Measurements from ENCODE around the gene SELENOO.

SELENOO gene

DNA sequence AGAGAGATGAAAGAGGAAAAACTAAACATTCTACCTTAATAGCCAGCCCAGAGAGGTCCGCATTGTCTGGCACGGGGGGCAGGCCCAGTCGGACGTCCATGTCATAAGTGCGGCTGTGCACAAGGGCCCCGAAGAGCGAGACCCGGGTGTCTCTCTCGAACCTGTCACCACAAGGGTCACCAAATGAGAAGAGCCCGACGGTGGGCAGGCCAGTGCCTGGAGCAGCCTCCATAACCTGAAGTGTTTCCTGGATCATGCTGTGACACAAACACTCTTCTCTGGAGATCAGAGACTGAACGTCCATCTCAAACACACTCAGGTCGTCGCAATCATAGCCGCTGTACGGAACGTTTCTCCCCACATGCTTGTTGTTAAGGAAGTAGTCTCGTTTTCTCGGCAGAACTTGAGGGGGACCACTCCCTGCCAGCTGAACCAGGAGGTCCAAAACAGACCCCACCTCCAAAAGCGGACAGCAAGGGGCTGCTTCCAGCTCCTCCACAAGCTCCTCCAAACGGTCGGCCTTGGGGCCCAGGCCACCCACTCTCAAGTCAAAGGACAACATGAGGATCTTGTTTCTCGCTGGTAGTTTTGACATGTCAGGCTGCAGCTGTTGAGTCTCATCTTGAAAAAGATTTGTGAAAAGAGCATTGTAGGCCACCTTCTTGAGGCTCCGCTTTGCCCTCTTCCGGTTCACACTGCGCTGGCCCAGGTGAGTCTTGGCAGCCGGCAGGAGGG, 43.0 kb downstream of the SELENOO start:
- DNase-seq, result no peak

DNA sequence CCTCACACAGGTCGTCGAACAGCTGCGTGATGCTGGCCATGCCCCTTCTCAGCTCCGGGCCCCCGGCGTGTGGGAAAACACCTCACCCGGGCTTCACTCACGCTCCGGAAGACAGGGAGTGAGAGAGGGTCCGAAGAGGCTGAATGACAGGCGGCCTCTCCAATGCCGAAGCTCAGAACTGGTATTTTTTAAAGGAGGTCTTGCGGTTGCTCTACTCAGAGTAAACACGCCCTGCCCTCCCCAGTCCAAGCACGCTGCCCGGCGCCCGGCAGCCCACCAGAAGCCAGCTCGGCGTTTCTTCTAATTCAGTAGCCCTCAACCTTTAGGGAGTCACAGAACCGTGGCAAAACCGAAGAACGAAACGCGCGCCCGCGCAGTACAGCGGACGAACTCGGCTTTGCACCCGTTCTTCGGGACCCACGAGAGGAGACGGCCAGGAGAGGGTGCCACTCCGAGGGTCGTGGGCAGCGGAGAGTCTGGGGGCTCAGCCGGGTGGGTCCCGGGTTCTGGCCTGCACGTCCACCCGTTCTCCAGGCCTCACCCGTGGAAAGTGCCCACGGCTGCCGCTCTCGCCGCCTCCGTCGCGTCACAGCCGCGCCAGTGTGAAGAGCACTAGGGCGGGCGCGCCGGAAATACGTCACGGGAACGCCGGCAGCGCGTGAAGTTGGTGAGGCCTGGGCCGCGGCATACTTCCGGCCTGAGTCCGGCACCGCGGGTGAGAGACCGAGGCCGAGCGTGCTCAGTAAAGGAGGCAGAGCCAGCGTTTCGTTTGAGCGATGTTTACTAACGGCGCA, 43.8 kb downstream of the SELENOO start, which contains the start of gene TUBGCP6:
TSS of gene TUBGCP6 (minus strand) at position 604 of the 794 bp plus-strand sequence. CDS start at position 40, 564 bp downstream.
- peak; percentile 90 for DNase-seq

DNA sequence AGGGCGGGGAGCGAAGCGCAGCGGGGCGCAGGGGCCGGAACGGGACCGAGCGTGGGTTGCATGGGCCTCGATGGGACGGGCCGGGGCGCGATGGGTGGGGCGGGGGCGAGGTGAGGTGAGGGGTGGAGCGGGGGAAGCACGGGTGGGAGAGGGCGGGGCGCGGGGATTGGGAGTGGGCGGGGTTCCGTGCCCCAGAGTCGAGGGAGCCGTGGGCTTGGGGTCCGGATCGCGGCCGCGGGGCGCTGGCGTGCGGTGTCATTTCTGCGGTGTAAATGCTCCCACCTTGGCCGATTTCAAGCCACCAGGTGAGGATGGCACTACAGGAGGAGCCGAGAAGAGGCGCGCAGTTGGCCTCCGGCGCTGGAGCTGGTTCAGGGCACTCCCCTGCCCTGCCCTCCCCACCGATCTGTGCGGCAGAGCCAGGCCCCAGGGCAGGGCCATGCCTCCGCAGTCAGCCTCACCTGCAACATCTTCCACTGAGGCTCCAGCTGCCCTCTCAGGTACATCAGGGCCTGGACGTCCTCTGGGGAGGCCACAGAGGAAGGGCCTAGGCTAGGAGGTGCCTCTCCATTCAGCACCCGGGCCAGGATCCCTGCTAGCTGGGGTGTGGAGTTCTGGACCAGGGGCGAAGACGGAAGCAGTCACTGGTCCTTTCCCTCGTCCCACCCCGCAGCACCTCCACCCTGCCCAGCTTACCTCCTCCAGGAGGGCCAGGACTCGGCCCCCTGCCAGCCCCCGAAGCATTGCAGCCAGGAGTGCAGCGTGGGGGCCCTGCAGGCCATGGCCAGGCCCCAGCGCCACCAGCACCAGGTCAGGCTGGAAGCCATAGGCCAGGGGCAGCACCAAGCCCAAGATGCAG, 44.6 kb downstream of the SELENOO start:
- DNase-seq, result no peak

DNA sequence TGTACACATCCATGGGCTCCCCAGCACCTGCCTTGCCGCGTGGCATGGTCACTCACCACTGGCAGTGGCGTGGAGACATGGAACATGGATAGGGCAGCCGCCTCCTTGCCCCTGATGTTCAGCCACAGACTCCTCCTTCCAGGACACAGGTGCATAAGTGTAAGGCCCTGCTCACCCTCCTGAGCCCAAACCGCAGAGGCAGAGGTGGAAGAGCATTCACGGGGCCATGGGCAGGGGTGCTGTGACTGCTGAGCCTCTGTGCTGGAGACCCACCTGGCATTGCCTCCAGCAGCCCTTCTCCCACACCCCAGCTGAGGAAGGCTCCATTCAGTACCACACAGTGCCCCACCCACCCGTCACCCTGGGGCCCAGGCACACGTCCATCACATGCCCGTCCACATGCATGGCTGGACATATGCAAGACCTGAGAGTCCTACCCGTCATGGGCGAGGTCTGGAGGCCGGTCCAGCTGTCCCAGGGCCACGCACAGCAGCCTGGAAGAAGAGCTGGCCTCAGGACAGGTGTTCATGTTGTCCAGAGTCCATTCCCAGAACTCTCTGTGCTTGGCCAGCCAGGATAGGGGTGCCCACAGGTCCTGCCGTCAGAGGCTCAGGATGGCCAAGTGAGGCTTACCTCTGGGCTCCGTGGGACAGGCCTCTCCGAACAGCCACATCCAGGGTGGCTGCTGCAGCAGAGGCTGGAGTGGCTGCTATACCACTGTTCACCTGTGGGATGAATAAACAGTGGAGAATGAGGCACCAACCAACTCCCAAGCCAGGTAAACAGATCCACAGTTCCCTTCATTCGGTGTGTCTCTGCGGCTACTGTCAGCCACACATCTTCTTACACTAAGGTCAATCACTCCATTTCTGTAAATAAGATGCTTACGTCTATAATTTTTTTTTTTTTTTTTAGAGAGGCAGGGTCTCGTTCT, 45.7 kb downstream of the SELENOO start:
- no peak for DNase-seq

DNA sequence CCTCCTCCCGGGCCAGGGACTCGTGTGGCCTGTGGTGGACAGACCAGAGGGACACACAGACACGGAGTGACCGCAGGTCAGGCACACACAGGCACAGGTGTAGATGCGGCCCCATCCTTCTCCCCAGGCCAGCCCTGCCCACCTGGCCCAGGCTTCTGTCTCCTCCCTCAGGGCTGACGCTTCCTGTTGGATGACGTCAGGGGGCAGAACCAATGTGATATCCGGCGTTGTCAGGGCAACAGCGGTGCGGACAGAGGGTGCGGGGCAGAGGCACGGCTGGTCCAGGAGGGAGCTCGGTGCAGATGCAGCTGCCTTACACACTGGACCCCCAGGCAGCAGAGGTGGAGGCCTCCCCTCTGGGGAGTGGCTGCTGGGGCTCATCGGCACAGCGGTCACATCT, 46.9 kb downstream of the SELENOO start:
- peak; percentile 56 for DNase-seq

DNA sequence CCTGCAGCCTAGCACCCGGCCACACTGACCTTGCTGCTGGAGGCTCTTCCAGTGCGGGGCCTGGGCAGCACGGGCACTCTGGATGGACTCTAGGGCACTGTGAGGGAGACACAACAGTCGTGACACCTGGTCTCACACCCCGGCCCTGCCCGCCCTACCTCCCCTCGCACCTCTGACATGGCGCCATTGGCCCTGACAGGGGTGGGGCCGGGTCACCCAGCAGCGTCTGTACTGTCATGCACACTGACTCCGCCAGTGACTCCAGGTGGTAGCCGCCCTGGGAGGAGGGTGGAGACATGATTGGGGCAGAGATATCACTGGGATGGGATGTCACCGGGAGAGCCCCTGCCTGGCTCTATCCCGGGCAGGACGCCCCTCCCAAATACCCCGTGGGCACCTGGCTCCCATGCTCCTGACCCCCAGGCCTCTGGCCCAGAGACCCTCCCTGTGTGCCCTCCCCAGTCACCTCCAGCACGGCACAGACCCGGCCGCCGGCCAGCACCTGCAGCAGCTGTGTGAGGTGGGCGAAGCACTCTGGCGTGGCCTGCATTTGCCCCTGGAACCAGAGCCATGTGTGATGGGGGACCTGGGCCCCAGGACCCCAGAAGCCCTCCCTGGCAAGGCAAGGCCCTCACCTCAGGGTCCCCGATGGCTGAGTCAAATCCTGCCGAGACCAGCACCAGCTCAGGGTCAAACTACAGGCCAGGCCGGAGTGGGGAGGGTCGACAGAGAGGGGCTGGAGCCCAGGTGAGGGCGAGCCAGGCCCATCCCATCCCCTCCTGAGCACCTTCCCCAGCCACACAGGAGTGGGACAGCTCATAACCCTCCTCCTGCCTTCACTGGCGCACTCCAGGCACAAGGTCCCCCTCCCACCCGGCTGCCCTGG, 47.6 kb downstream of the SELENOO start:
- no peak for DNase-seq

DNA sequence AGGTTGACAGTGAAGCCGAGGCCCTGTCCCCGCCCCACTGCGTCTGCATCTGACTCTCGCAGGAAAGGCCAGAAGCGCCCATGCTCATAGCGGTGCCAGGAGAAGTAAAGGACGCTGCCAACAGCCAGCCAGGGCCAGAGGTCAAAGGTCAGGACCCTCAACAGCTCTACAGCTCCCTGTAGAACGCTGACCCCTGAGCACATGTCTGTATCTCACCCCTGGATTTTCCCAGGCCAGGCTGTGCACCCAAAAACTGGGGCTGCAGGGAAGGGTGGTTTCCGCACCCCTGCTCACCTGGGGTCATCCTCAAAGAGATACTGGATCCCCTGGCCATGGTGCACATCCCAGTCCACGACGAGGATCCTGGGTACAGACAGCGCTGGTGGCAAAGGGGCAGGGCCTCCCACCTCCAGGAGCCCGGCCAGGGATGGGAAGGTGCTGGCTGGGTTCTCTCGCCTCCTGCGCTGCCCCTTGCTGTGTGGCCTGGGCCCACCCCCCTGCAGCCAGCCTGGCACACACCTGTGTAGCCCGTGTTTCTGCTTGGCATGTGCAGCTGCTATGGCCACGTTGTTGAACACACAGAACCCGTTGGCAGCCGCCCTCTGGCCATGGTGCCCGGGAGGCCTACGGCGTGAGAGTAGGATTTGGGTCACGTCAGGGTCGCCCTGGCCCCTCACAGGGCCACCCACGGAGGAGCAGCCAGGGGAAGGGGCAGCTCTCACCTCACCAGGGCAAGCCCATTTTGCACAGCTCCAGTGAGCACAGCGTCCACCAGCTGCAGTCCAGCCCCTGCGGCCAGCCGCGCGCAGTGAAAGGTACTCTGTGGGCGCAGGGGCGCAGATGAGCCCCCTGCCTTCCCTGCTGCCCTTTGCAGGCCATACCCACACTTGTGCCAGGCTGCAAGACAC, 48.8 kb downstream of the SELENOO start:
- no peak for DNase-seq

DNA sequence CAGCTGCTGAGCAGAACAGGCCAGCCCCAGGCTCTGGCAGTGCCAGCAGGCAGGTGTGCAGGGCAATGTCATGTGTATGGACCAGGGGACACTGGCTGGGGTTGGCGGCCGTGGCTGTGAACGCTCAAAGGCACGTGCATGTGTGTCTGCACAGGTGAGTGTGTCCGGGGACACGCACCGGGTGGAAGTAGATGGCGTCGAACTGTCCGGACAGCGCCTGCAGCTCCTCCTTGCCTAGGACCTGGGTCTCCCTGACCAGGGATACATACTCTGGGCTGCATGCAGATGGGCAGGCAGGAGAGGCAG, 49.4 kb downstream of the SELENOO start:
- no peak for DNase-seq

DNA sequence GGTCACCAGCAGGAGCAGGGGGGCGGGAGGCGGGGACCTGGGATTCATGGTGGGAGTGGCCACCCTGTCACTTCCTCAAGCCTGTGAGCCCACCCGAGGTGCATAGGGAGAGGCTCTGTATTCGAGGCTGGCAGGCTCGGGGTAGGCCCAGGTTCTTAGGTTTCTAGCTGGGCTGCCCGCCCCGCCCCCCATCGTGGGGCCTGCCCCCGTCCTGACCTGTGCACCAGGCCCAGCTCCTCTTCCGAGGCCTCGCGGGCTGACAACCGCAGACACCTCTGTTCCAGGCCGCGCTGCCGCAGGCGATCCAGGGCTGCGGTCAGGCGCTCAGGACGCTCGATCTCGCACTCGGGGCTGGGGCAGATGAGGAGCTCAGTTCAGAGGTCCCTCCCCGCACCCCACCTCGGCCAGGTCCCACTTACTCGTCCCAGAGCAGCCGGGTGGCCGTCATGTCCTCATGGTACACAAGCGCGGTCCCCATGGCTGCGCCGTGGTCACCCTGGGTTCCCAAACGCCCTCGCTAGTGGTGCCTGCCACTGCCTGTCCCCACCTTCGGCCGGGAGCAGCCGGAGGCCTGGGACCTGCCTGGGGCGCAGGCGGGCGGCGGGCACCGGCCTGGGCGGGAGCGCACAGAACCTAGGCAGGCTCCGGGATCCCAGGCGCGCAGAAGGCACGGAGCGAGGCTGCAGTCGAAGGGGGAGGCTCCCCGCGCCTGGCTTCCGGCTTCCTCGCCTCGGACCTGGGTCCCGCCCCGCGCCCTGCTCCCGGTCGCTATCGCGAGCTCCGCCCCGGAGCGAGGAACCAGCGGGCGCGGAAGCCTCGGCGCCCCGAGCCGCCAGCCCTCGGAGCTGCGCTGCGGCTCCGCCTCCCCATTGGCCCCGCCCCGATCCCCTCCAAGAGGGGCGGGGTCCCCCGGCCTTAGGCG, 50.0 kb downstream of the SELENOO start, which contains the start of gene HDAC10:
TSS of gene HDAC10 (minus strand) at position 711 of the 922 bp plus-strand sequence. CDS start at position 478, 233 bp downstream.
- peak; percentile 72 for DNase-seq

DNA sequence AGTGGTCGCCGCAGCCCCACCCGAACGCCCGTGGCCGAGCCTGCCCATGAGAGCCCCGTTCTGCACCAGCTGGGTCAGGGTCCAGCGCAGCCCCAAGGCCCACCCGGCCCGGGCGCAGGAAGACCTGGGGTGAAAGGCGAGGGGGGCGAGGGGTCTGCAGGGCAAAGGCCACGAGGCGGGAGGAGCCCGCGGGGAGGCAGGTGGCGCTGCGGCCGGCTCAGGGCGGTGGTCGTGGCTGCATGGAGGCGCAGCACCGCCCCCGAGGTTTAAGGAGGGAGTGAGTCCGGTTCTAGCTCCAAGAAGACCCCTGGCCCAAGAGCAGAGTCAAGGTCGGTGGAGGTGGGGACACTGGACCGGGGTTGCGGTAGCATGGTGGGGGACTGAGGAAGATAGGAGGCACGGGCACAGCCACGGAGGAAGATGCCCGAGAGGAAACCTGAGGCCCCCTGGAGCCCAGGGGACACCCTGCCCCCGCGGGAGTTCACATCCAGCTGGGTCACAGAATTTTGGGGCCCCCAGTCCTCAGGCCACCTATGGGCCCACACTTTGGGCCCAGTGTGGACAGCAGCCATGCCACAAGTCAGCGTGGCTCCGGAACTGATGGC, 50.8 kb downstream of the SELENOO start:
- no peak for DNase-seq

DNA sequence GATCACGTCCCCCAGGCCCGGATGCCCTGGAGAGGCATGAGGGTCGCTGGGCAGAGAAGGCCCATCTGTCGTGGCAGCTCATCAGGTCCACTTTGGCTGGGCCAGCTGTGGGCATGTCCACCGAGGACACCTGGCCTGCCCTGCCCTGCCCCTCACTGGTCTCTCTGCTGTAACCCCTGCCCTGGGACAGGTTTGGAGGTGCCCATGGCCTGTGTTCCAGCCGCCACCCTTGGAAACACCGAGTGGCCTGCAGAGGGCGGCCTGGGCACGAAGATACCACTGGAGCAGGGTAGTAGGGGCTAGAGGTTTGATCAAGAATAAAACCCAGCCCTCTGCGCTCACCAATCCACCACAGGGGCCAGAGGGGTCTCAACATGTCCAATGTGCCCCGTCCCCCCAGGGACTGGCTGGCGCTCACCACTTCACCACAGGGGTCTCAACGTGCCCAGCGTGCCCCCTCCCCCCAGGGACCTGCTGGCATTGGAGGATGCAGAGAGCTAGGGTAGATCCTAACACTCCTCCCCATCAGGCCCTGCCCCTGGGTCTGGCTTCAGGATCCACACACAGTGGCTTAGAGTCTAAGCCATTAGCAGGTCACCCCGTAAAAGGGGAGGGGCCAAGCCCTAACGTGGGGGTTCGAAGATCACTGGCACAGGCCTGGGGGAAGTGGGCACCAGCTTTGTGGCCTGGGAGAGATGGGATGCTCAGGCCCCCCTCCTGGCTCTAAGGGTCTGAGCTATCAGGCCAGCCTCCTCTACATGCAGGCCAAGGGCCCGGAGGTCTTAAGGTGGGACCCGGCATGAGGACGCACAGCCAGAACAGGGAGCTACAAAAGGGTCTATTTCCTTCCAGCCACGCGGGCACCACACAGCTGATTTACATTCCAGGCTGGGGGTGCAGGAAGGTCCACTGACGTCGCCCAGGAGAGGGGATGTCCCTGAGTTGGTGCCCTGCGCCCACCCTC, 51.6 kb downstream of the SELENOO start:
- DNase-seq, result peak; percentile 71

DNA sequence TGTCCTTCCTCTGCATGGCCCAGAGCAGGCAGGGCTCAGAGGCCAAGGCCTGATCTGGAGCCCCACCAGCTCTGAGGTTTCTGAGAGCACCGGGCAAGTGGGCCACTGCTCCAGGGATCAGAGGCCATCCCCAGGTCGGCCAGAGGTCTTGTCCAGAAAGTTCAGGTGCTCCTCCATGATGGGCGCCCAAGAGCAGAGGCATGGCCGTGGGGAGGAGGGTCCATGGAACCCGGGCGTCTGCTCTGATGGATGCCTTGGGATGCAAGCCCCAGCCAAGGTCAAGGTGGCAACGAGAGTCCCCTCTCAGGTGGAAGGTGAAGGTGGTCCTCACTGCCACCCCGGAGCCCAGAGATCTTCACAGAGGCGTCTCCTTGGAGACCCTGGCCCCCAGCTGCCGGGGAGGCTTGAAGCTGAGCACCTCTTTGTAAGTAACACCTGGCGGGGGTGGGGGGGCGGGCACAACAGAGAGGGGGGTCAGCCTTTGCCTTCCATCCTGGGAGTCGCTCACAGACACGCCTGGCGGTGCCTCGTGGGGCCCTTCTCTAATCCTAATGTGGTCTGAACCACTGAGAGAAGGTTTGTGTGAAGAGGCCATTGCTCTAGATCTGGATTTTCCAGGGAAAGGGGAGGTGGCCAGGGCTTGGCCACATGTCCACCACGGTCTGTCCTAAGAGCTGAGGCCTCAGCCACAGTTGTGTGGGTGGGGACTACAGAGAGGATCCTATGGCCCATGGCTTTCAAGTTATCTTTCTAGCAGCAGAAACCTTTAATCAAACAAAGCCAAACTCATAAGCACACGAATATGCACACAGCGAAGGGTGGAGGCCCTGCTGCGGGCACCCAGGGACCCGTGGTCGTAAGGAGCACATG, 52.5 kb downstream of the SELENOO start:
- no peak for DNase-seq

DNA sequence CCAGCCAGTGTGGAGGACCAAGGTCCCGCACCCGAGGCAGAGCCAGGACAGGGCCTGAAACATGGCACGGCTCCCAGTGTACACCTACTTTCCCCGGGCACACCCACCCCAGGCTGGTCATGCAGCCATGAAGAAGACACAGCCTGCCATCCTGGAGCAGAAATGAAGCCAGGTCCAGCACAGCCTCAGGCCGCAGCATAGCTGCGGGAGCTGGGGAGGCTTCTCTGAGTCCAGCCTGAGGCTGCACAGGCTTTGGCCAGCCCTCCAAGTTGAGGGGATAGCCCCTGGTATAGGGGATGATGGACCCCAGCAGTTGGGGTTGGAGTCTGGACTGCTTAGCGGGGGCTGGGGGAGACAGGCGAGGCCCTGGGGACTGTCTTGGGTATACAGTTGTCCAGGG, 53.1 kb downstream of the SELENOO start:
- no peak for DNase-seq

DNA sequence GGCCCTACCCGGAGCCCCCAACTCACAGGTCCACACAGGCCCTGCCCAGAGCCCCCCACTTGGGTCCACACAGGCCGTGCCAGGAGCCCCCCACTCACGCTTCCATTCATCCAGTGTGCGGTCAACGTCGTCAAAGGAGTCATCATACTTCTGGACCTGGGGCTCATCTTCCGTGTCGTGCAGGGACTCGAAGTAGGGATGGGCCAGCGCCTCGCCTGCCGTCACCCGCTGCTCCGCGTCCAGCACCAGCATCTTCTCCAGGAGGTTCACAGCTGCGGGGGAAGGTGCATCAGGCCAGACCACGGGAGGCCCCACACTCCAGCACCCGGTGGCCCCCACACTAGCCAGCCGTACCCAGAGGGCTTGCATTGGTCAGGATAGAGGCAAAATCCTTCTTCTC, 54.3 kb downstream of the SELENOO start:
- no peak for DNase-seq

DNA sequence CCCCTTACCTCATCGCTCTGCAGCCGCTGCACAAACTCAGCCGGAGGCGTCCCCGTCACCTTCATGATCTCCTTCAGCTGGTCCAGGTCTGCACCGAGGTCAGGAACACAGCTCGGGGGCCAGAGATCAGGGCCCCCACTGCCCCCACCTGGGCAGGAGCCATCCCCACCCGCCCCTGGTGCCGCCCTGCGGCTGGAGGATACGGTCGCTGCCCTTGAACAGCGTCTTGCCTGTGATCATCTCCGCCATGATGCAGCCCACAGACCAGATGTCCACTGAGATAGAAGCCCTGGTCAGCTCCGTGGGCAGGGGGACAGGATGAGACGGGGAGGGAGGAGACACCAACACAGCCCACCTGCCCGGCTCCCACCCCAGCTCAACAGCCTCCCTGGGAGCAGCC, 54.8 kb downstream of the SELENOO start:
- DNase-seq, result no peak

DNA sequence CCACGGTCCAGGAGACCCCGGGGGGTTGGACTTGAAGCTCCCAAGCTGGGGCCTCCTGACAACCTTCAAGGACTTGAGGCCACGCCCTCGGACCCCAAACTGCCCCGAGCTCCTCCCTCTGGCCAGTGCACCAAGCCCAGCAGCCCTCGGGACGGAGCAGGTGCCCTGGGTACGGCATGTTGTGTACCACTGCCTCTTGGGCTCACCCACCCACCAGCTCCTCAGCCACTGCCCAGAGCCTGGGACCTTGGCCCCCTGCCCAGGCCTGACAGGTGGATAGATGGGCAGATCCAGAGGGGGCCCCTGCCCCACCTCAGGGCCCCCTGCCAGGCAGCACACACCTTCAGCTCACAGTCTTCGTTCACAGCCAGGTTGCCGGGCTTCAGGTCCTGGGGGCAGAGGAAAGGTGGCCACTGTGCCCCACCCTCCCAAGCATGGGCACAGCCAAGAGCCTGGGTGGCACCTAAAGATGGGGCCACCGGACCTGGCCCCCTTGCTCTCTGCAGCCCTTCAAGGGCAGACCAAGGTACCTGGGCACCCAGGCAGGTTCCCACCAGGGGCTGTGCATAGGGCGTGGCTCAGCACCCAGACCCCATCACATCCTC, 55.5 kb downstream of the SELENOO start:
- DNase-seq, result no peak

All from activated CD4-positive, alpha-beta T cell treated with anti-CD3 and anti-CD28 coated beads, Interleukin-2, amount 50 U/mL, for 1 hour (primary cell).